ENCODE measurements around the gene HHIPL1.
"Not testable (repeated sequence)": the region's sequence is repeated elsewhere in the genome, so short reads cannot be mapped to it uniquely, and the experiment has no call there.

Gene HHIPL1

DNA sequence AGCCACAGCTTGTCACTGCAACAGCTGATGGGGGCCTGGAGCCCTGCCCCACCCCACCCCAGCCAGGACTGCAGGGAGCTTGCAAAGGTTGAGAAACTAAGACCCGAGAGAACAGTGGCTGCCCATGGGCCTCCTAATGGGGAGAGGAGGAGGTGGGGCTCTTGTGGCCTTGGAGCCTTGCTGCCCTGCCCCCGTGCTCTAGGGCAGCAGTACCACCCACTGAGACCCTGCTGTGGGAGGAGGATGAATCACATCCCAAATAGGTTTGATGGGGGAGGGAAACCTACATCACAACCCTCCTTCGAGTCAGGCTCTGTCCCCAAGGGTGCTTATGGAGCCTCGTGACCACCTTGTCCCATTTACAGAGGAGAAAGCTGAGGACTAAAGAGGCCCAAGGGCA is 15.9 kb downstream of the HHIPL1 start:
- H3K36me3 ChIP-seq, result no peaks in the 10 kb centered on the region
- H3K27me3 ChIP-seq (ENCODE audit: insufficient read depth, low read depth, severe bottlenecking), result no peaks in the 10 kb centered on the region
- no peaks in the 10 kb centered on the region for H3K9me3 ChIP-seq (ENCODE audit: severe bottlenecking)
- no peak for DNase-seq
- no peak overlapping the region for H3K4me3 ChIP-seq (ENCODE audit: low read depth, low read length)
- TF ChIP-seq CTCF (IDR thresholded peaks at IDR 0.05; ENCODE audit: low read depth, low read length), result no peak
- no peak overlapping the region for H3K27ac ChIP-seq

- H3K36me3 ChIP-seq; H3K27ac ChIP-seq; H3K9me3 ChIP-seq (ENCODE audit: severe bottlenecking); H3K27me3 ChIP-seq (ENCODE audit: insufficient read depth, low read depth, severe bottlenecking); DNase-seq; H3K4me3 ChIP-seq (ENCODE audit: low read depth, low read length): not testable (repeated sequence)
Observed at GRCh38 chr14:99661206-99661605, 16.3 kb downstream of the HHIPL1 start.

- Histone ChIP-seq H3K27me3 (ENCODE audit: insufficient read depth, low read depth, severe bottlenecking) (no peaks in the 10 kb centered on the region), H3K27ac (no peak overlapping the region), H3K9me3 (ENCODE audit: severe bottlenecking) (no peaks in the 10 kb centered on the region), H3K36me3 (no peaks in the 10 kb centered on the region), H3K4me3 (ENCODE audit: low read depth, low read length) (no peak overlapping the region)
- no peak for TF ChIP-seq CTCF (IDR thresholded peaks at IDR 0.05; ENCODE audit: low read depth, low read length)
- DNase-seq, result no peak
Observed at GRCh38 chr14:99662846-99663245, 17.9 kb downstream of the HHIPL1 start.

DNA sequence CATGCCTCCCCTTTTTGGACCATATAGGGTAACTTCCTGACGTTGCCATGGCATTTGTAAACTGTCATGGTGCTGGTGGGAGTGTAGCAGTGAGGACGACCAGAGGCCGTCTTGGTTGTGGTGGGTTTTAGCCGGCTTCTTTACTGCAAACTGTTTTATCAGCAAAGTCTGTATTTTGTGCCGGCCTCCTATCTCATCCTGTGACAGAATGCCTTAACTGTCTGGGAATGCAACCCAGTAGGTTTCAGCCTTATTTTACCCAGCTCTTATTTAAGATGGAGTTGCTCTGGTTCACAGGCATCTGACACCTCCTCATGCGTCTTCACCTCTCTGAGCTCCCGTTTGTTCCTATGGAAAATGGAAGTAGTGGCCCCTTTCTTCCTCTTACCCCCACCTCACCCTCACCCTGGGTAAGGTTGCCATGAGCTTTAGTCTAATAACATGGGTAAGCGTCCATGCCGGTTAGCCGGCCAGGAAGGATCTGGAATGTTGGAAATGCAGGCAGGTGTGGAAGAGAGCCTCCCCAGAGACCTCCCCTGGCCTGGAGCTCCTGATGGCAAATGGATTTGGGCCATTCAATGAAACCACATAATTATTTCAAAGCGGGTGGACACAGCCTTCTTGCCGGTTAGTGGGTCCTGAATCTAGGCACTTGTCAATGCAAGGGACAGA is 18.6 kb downstream of the HHIPL1 start:
- H3K9me3 ChIP-seq (ENCODE audit: severe bottlenecking), result no peaks in the 10 kb centered on the region
- H3K27ac ChIP-seq, result no peak overlapping the region
- no peaks in the 10 kb centered on the region for H3K27me3 ChIP-seq (ENCODE audit: insufficient read depth, low read depth, severe bottlenecking)
- TF ChIP-seq CTCF (IDR thresholded peaks at IDR 0.05; ENCODE audit: low read depth, low read length), result no peak
- DNase-seq, result no peak
- no peak overlapping the region for H3K4me3 ChIP-seq (ENCODE audit: low read depth, low read length)
- H3K36me3 ChIP-seq, result no peaks in the 10 kb centered on the region

- H3K9me3 ChIP-seq (ENCODE audit: severe bottlenecking), result no peaks in the 10 kb centered on the region
- 0 out of 2 replicates have a peak, but pooled peaks have one; percentile 17 for TF ChIP-seq CTCF (IDR thresholded peaks at IDR 0.05; ENCODE audit: low read depth, low read length)
- no peaks in the 10 kb centered on the region for H3K27me3 ChIP-seq (ENCODE audit: insufficient read depth, low read depth, severe bottlenecking)
- no peaks in the 10 kb centered on the region for H3K36me3 ChIP-seq
- DNase-seq, result no peak
- H3K27ac ChIP-seq, result no peak overlapping the region
- H3K4me3 ChIP-seq (ENCODE audit: low read depth, low read length), result no peak overlapping the region
Observed at GRCh38 chr14:99664058-99664936, 19.4 kb downstream of the HHIPL1 start.

- no peak for DNase-seq
- H3K27ac ChIP-seq, result no peak overlapping the region
- H3K27me3 ChIP-seq (ENCODE audit: insufficient read depth, low read depth, severe bottlenecking), result no peaks in the 10 kb centered on the region
- H3K36me3 ChIP-seq, result no peaks in the 10 kb centered on the region
- no peak for TF ChIP-seq CTCF (IDR thresholded peaks at IDR 0.05; ENCODE audit: low read depth, low read length)
- no peaks in the 10 kb centered on the region for H3K9me3 ChIP-seq (ENCODE audit: severe bottlenecking)
- no peak overlapping the region for H3K4me3 ChIP-seq (ENCODE audit: low read depth, low read length)
Observed at GRCh38 chr14:99664937-99665273, 20.0 kb downstream of the HHIPL1 start.

All from WERI-Rb-1 (cell line).